H1 (cell line): Measurements from ENCODE around the gene RICTOR. TPM values are rescaled to one million over a fixed set of nuclear protein-coding genes. Genes with fewer than 3 reads are reported as not detected.

ENCODE experiments used
- CTCF ChIA-PET: fragments of 300-600 bp; sonication (Branson Sonifier 250); formaldehyde crosslinking; loops from one replicate; lab custom pipeline; 2021; ENCODE audit not compliant: partially characterized antibody; lab: Charles Lee
- POLR2A ChIA-PET: fragments of 300-600 bp; sonication (Branson Sonifier 250); formaldehyde crosslinking; loops from one replicate; lab custom pipeline; 2021; ENCODE audit warnings: inconsistent platforms; ENCODE audit not compliant: partially characterized antibody; lab: Charles Lee
- DNase-seq, 2 experiments: peaks; one replicate each; pipeline versions ENCODE4 v3.0.0 to v3.0.0-alpha.2; 2010 to 2022; ENCODE audit warnings: low spot score in 2 of 2, low read depth in 1 of 2, mixed read lengths in 1 of 2
- FAIRE-seq: peaks from 2 replicates; lab custom pipeline; 2011; peaks lifted over from hg19 to GRCh38; lab: Jason Lieb, UNC
- H2AFZ ChIP-seq: 2 replicates; pipeline ENCODE4 v1.8.1; 2012; ENCODE audit warnings: low read length, inconsistent platforms
- H2AK5ac ChIP-seq: 2 replicates; pipeline ENCODE4 v1.6.1; 2013; ENCODE audit warnings: low read depth, low read length
- H2BK120ac ChIP-seq: replicated peaks from 2 replicates; pipeline ENCODE3; 2013; ENCODE audit warnings: low read depth, low read length, inconsistent platforms
- H2BK12ac ChIP-seq: 2 replicates; pipeline ENCODE4 v1.6.1; 2013; ENCODE audit warnings: low read depth, low read length
- H2BK15ac ChIP-seq: 2 replicates; pipeline ENCODE4 v1.6.1; 2013; ENCODE audit warnings: low read length
- H2BK20ac ChIP-seq: 2 replicates; pipeline ENCODE4 v1.6.1; 2013; ENCODE audit warnings: low read length
- H2BK5ac ChIP-seq: 2 replicates; pipeline ENCODE4 v1.6.1; 2013; ENCODE audit warnings: low read depth, low read length
- H3K14ac ChIP-seq: 2 replicates; pipeline ENCODE4 v1.6.1; 2013; ENCODE audit warnings: inconsistent platforms; ENCODE audit not compliant: insufficient read length
- H3K18ac ChIP-seq: 2 replicates; pipeline ENCODE4 v1.6.1; 2013; ENCODE audit warnings: low read length; ENCODE audit errors: extremely low read depth
- H3K23ac ChIP-seq: 2 replicates; pipeline ENCODE4 v1.6.1; 2013; ENCODE audit warnings: inconsistent platforms; ENCODE audit not compliant: insufficient read length
- H3K23me2 ChIP-seq: 2 replicates; pipeline ENCODE4 v1.6.1; 2013; ENCODE audit warnings: low read depth, low read length
- H3K27ac ChIP-seq: 2 replicates; pipeline ENCODE4 v1.6.1; 2011; ENCODE audit warnings: low read depth, low read length, inconsistent platforms
- H3K27me3 ChIP-seq, 4 experiments: replicated peaks in 1 of 4; 1 replicate in 1 of 4; 2 replicates in 3 of 4; pipeline versions ENCODE4 v1.6.1 to v1.8.1; 2011 to 2013; ENCODE audit warnings: low read length in 3 of 4, mild to moderate bottlenecking in 3 of 4, inconsistent platforms in 2 of 4, mixed read lengths in 2 of 4, moderate library complexity in 1 of 4; ENCODE audit not compliant: control insufficient read depth in 3 of 4, insufficient read depth in 3 of 4; ENCODE audit errors: extremely low read depth in 1 of 4
- H3K36me3 ChIP-seq, 4 experiments: 2 replicates each; pipeline versions ENCODE4 v1.6.1 to v1.8.1; 2011 to 2013; ENCODE audit warnings: mild to moderate bottlenecking in 4 of 4, low read length in 3 of 4, moderate library complexity in 2 of 4, control low read depth in 1 of 4, inconsistent platforms in 1 of 4; ENCODE audit not compliant: insufficient read depth in 4 of 4, control insufficient read depth in 2 of 4
- H3K4ac ChIP-seq: replicated peaks from 2 replicates; pipeline ENCODE3; 2013; ENCODE audit warnings: low read length, low read depth, mixed read lengths, inconsistent platforms; ENCODE audit not compliant: insufficient read length
- H3K4me1 ChIP-seq, 4 experiments: replicated peaks in 1 of 4; 1 replicate in 1 of 4; 2 replicates in 3 of 4; pipeline versions ENCODE4 v1.6.1 to v1.8.1; 2011 to 2013; ENCODE audit warnings: low read length in 3 of 4, inconsistent platforms in 2 of 4, mixed read lengths in 1 of 4; ENCODE audit not compliant: insufficient read depth in 4 of 4, control insufficient read depth in 3 of 4
- H3K4me2 ChIP-seq, 2 experiments: 2 replicates each; pipeline versions ENCODE4 v1.6.1 to v1.8.1; 2011 to 2013; ENCODE audit warnings: low read depth in 2 of 2, low read length in 2 of 2, control low read depth in 1 of 2, inconsistent platforms in 1 of 2, mild to moderate bottlenecking in 1 of 2; ENCODE audit not compliant: insufficient read depth in 1 of 2
- H3K4me3 ChIP-seq, 4 experiments: fragments of 200-600, 300-600 bp in 1 of 4; sonication (generic), shearing (Covaris generic), sonication (Bioruptor Twin) in 1 of 4; 2 replicates each; pipeline versions ENCODE4 v1.5.1 to v1.8.1; 2011 to 2016; ENCODE audit warnings: low read length in 4 of 4, low read depth in 3 of 4, control low read depth in 2 of 4, inconsistent platforms in 2 of 4, mild to moderate bottlenecking in 2 of 4, mixed read lengths in 1 of 4, moderate library complexity in 1 of 4; ENCODE audit not compliant: insufficient read depth in 2 of 4; ENCODE audit errors: extremely low read depth in 1 of 4
- H3K56ac ChIP-seq: replicated peaks from 2 replicates; pipeline ENCODE3; 2013; ENCODE audit warnings: low read depth, mild to moderate bottlenecking, mixed read lengths, low read length, inconsistent platforms; ENCODE audit not compliant: insufficient read length
- H3K79me1 ChIP-seq: 2 replicates; pipeline ENCODE4 v1.6.1; 2013; ENCODE audit warnings: low read depth, low read length, control low read depth
- H3K79me2 ChIP-seq, 2 experiments: 2 replicates each; pipeline versions ENCODE4 v1.6.1 to v1.8.1; 2012 to 2013; ENCODE audit warnings: low read length in 2 of 2, mild to moderate bottlenecking in 2 of 2, inconsistent platforms in 1 of 2; ENCODE audit not compliant: insufficient read depth in 2 of 2, control insufficient read depth in 1 of 2
- H3K9ac ChIP-seq, 4 experiments: replicated peaks in 1 of 4; 1 replicate in 1 of 4; 2 replicates in 3 of 4; pipeline versions ENCODE4 v1.6.1 to v1.8.1; 2011 to 2013; ENCODE audit warnings: low read depth in 3 of 4, low read length in 3 of 4, control low read depth in 2 of 4, mild to moderate bottlenecking in 2 of 4, moderate library complexity in 2 of 4, inconsistent platforms in 1 of 4; ENCODE audit errors: extremely low read depth in 1 of 4
- H3K9me3 ChIP-seq, 2 experiments: 2 replicates each; pipeline versions ENCODE4 v1.6.1 to v1.8.1; 2012 to 2013; ENCODE audit warnings: mild to moderate bottlenecking in 2 of 2, moderate library complexity in 2 of 2, control low read depth in 1 of 2, inconsistent platforms in 1 of 2, low read depth in 1 of 2, low read length in 1 of 2, mixed read lengths in 1 of 2; ENCODE audit not compliant: insufficient read depth in 2 of 2
- H4K20me1 ChIP-seq, 2 experiments: replicated peaks in 1 of 2; 2 replicates each; pipeline versions ENCODE3 to v1.8.1; 2011 to 2013; ENCODE audit warnings: inconsistent platforms in 2 of 2, low read length in 2 of 2, mild to moderate bottlenecking in 1 of 2; ENCODE audit not compliant: insufficient read depth in 2 of 2, control insufficient read depth in 1 of 2
- H4K5ac ChIP-seq: 2 replicates; pipeline ENCODE4 v1.6.1; 2013; ENCODE audit warnings: low read length, low read depth, mixed read lengths, inconsistent platforms; ENCODE audit not compliant: insufficient read length
- H4K8ac ChIP-seq: 2 replicates; pipeline ENCODE4 v1.8.0; 2013; ENCODE audit warnings: mild to moderate bottlenecking, moderate library complexity, low read length, inconsistent platforms; ENCODE audit not compliant: insufficient read depth; ENCODE audit errors: extremely low read depth
- H4K91ac ChIP-seq: replicated peaks from 2 replicates; pipeline ENCODE3; 2013; ENCODE audit warnings: low read length, mixed read lengths, inconsistent platforms; ENCODE audit not compliant: insufficient read length
- BACH1 ChIP-seq: IDR thresholded peaks from 2 replicates; pipeline ENCODE4 v1.6.1; 2012; ENCODE audit warnings: low read length, improper control_type of control experiment
- BCL11A ChIP-seq, 2 experiments: IDR thresholded peaks; one replicate each; pipeline ENCODE4 v1.6.1; 2011; ENCODE audit warnings: low read depth in 2 of 2, low read length in 2 of 2, mild to moderate bottlenecking in 2 of 2
- CTBP2 ChIP-seq: IDR thresholded peaks from 2 replicates; pipeline ENCODE4 v1.7.0; 2011; ENCODE audit warnings: borderline replicate concordance, mild to moderate bottlenecking, moderate library complexity, mixed read lengths, low read length; ENCODE audit not compliant: insufficient read depth, insufficient read length
- CTCF ChIP-seq, 3 experiments: IDR thresholded peaks; 1 replicate in 2 of 3; 2 replicates in 1 of 3; pipeline versions ENCODE4 v1.5.1 to v1.6.1; 2011; ENCODE audit warnings: low read length in 3 of 3, mild to moderate bottlenecking in 3 of 3, inconsistent platforms in 2 of 3, low read depth in 1 of 3, moderate library complexity in 1 of 3; ENCODE audit not compliant: insufficient read depth in 1 of 3; ENCODE audit errors: control extremely low read depth in 1 of 3
- JUN ChIP-seq: IDR thresholded peaks from 2 replicates; pipeline ENCODE4 v1.6.1; 2011; ENCODE audit warnings: low read depth, mild to moderate bottlenecking, improper control_type of control experiment, low read length
- KDM1A ChIP-seq: fragments of 200-600, 300-600 bp; sonication (generic); IDR thresholded peaks from 2 replicates; pipeline ENCODE4 v1.7.1; 2016; ENCODE audit warnings: mild to moderate bottlenecking, low read length, borderline replicate concordance
- NANOG ChIP-seq: IDR thresholded peaks from 2 replicates; pipeline ENCODE4 v1.6.1; 2011; ENCODE audit warnings: low read length, low read depth, mild to moderate bottlenecking, inconsistent platforms; ENCODE audit not compliant: insufficient read depth, poor library complexity, severe bottlenecking
- RBBP5 ChIP-seq: IDR thresholded peaks from 2 replicates; pipeline ENCODE4 v1.7.1; 2012; ENCODE audit warnings: low read depth, mild to moderate bottlenecking, inconsistent platforms, low read length, moderate library complexity, borderline replicate concordance
- SIRT6 ChIP-seq: IDR thresholded peaks from one replicate; pipeline ENCODE4 v1.7.1; 2012; ENCODE audit warnings: low read length, inconsistent platforms
- TBP ChIP-seq: IDR thresholded peaks from 2 replicates; pipeline ENCODE4 v1.6.1; 2011; ENCODE audit warnings: low read depth, low read length, improper control_type of control experiment
- TCF12 ChIP-seq: IDR thresholded peaks from 2 replicates; pipeline ENCODE4 v1.6.1; 2011; ENCODE audit warnings: low read depth, mild to moderate bottlenecking, low read length
- WGBS, 2 experiments: shearing (Covaris generic) in 1 of 2; methylation state at CpG; one replicate each; pipeline versions ENCODE4 v1.1.6 to v1.1.7; 2013 to 2015; ENCODE audit warnings: low lambda C conversion rate in 2 of 2, mixed read lengths in 2 of 2, inconsistent platforms in 1 of 2, low coverage in 1 of 2, missing lambda C conversion rate in 1 of 2; ENCODE audit not compliant: insufficient replicate concordance in 2 of 2, insufficient coverage in 1 of 2, insufficient read length in 1 of 2; ENCODE audit errors: extremely low coverage in 1 of 2, missing lambda C conversion rate in 1 of 2; 5-methylcytosine and 5-hydroxymethylcytosine counted together
- polyA plus RNA-seq, 7 experiments: library from polyadenylated mRNA; depleted of rRNA in 3 of 7; stranded (reverse) in 5 of 7; unstranded in 2 of 7; fragments of >200 nt in 5 of 7; fragments of 200-250 nt in 2 of 7; gene quantifications; 1 replicate in 5 of 7; 2 replicates in 1 of 7; 4 replicates in 1 of 7; pipeline versions ENCODE4 v1.2.1 to v1.2.3, GENCODE V29; 2011 to 2013; ENCODE audit warnings: missing spikeins in 2 of 7, mixed read lengths in 2 of 7
- total RNA-seq: library from RNA; stranded (reverse); fragmentation: NEBNext Ultra II Directional; extraction: Animal tissue kit (Norgen Biotek cat#: 25700); gene quantifications from 2 replicates; pipeline ENCODE4 v1.2.1, GENCODE V29; 2021
- TF ChIP-seq, protein P1 (sequence below): IDR thresholded peaks from 2 replicates; pipeline ENCODE4 v1.6.1; 2012; ENCODE audit warnings: inconsistent platforms

The RICTOR gene
- total and polyA plus RNA-seq, 2 of the 8 experiments (the other 6 are each of a cell fraction or from before 2014, with no cell fraction given) = 4.3 to 26.6 TPM

- Histone ChIP-seq H3K4me2 (no peak overlapping the region), H2BK20ac (no peak overlapping the region), H3K4ac (no peak overlapping the region), H3K23me2 (no peaks in the 10 kb centered on the region), H2BK15ac (no peak overlapping the region), H4K20me1 (no peaks in the 10 kb centered on the region), H3K79me1 (no peaks in the 10 kb centered on the region), H3K4me3 (no peak overlapping the region), H2BK120ac (no peak overlapping the region), H3K14ac (no peak overlapping the region), H3K18ac (no peak overlapping the region), H3K27me3 (peaks cover 0 to 1% (median 0%) of the 10 kb centered on the region in 4 experiments; a peak in 1 of 7 replicates), H4K91ac (no peak overlapping the region), H3K9ac (no peak overlapping the region), H3K79me2 (no peaks in the 10 kb centered on the region), H3K9me3 (no peaks in the 10 kb centered on the region), H2AK5ac (no peak overlapping the region), H4K8ac (no peak overlapping the region), H3K36me3 (no peaks in the 10 kb centered on the region), H3K56ac (no peak overlapping the region), H2BK12ac (no peak overlapping the region), H4K5ac (no peak overlapping the region), H3K4me1 (no peaks in the 10 kb centered on the region), H2AFZ (no peak overlapping the region), H3K27ac (no peak overlapping the region), H3K23ac (no peak overlapping the region), H2BK5ac (no peak overlapping the region)
- DNase-seq (no peak), FAIRE-seq (no peak)
- CTCF ChIA-PET = interaction anchor here (1.5 to 1.7 kb wide), 2 partner anchors 10 to 96 kb away, joined by 5 to 6 read pairs; no protein-coding TSS in a partner anchor
- 82% methylated on average over 1 of the region's 1 CpG; no CpG with 5 or more reads in 1 of the 2 experiments for WGBS, 2 experiments
- POLR2A ChIA-PET = no interaction called here
- TF ChIP-seq BCL11A (IDR thresholded peaks at IDR 0.05; ENCODE audit: low read depth in 2 of 2, low read length in 2 of 2) (no peak), BACH1 (no peak), CTCF (IDR thresholded peaks at IDR 0.05; ENCODE audit: control extremely low read depth in 1 of 3, insufficient read depth in 1 of 3, low read depth in 1 of 3, low read length in 3 of 3) (no peak), NANOG (no peak), CTBP2 (no peak), RBBP5 (no peak), JUN (no peak), SIRT6 (no peak), TCF12 (no peak), TBP (no peak), KDM1A (no peak)
- TF ChIP-seq, protein P1, sequence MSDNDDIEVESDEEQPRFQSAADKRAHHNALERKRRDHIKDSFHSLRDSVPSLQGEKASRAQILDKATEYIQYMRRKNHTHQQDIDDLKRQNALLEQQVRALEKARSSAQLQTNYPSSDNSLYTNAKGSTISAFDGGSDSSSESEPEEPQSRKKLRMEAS = no peak
Observed at GRCh38 chr5:39121315-39121714, 47.1 kb upstream of the RICTOR start.
